Neural progenitor cell (in vitro differentiated cells): ENCODE data around the gene LRIT1.

Experiments used
- EZH2 ChIP-seq: fragments of 200-600 bp; sonication (generic); IDR thresholded peaks from 2 replicates; pipeline ENCODE4 v1.6.1; 2017; ENCODE audit warnings: antibody characterized with exemption, mild to moderate bottlenecking, moderate library complexity
- TF ChIP-seq, protein P1 (sequence below): fragments of 200-600 bp; sonication (generic); IDR thresholded peaks from 2 replicates; pipeline ENCODE4 v1.5.1; 2017; ENCODE audit warnings: antibody characterized with exemption, mild to moderate bottlenecking

DNA sequence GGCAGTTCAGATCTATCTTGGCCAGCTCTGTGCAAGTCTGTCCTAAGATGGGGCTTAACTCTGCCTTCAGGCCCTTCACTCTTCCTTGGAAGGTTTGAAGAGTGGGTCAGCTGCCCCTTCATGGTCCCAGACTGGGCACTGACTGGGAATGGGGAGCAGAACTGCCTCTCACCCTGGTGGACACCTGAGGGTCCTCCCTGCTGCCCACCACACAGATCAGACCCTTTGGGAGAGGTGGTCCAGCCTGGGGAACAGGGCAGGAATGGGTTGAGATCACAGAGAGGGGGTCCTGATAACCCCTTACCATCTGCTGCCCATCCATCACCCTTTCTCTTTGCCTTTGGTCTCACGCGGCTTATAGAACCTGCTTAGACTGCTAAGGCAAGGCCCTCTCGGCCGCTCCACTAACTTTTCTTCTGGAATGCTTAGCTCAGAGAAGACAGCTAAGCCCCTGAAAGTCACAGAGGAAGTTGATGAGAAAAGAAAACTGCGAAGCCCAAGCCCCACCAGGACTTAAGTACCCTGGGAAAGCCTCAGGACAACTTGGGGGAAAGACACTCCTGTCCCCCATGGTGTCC, 47.4 kb downstream of the LRIT1 start:
- TF ChIP-seq, protein P1, sequence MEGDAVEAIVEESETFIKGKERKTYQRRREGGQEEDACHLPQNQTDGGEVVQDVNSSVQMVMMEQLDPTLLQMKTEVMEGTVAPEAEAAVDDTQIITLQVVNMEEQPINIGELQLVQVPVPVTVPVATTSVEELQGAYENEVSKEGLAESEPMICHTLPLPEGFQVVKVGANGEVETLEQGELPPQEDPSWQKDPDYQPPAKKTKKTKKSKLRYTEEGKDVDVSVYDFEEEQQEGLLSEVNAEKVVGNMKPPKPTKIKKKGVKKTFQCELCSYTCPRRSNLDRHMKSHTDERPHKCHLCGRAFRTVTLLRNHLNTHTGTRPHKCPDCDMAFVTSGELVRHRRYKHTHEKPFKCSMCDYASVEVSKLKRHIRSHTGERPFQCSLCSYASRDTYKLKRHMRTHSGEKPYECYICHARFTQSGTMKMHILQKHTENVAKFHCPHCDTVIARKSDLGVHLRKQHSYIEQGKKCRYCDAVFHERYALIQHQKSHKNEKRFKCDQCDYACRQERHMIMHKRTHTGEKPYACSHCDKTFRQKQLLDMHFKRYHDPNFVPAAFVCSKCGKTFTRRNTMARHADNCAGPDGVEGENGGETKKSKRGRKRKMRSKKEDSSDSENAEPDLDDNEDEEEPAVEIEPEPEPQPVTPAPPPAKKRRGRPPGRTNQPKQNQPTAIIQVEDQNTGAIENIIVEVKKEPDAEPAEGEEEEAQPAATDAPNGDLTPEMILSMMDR, result no peak
- no peak for TF ChIP-seq EZH2
